ENCODE measurements around the gene ADA.

- TF ChIP-seq, protein P1, sequence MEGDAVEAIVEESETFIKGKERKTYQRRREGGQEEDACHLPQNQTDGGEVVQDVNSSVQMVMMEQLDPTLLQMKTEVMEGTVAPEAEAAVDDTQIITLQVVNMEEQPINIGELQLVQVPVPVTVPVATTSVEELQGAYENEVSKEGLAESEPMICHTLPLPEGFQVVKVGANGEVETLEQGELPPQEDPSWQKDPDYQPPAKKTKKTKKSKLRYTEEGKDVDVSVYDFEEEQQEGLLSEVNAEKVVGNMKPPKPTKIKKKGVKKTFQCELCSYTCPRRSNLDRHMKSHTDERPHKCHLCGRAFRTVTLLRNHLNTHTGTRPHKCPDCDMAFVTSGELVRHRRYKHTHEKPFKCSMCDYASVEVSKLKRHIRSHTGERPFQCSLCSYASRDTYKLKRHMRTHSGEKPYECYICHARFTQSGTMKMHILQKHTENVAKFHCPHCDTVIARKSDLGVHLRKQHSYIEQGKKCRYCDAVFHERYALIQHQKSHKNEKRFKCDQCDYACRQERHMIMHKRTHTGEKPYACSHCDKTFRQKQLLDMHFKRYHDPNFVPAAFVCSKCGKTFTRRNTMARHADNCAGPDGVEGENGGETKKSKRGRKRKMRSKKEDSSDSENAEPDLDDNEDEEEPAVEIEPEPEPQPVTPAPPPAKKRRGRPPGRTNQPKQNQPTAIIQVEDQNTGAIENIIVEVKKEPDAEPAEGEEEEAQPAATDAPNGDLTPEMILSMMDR (conservative IDR thresholded peaks at IDR 0.05): no peak
- no peak for TF ChIP-seq EZH2 (IDR thresholded peaks at IDR 0.05; ENCODE audit: low read depth)
Observed at GRCh38 chr20:44583157-44583556, 68.3 kb downstream of the ADA start.

All from PC-9 (cell line).